AG09319 (cell line): Measurements from ENCODE around the gene CSNK2A2.

Source experiments
- DNase-seq: peaks from one replicate; pipeline ENCODE4 v3.0.0-alpha.2; 2010; ENCODE audit warnings: low read depth; ENCODE audit errors: extremely low read depth
- CTCF ChIP-seq: IDR thresholded peaks from 2 replicates; pipeline ENCODE4 v1.5.1; 2011; ENCODE audit warnings: low read depth, mild to moderate bottlenecking, inconsistent platforms, low read length, moderate library complexity

CSNK2A2 gene

DNA sequence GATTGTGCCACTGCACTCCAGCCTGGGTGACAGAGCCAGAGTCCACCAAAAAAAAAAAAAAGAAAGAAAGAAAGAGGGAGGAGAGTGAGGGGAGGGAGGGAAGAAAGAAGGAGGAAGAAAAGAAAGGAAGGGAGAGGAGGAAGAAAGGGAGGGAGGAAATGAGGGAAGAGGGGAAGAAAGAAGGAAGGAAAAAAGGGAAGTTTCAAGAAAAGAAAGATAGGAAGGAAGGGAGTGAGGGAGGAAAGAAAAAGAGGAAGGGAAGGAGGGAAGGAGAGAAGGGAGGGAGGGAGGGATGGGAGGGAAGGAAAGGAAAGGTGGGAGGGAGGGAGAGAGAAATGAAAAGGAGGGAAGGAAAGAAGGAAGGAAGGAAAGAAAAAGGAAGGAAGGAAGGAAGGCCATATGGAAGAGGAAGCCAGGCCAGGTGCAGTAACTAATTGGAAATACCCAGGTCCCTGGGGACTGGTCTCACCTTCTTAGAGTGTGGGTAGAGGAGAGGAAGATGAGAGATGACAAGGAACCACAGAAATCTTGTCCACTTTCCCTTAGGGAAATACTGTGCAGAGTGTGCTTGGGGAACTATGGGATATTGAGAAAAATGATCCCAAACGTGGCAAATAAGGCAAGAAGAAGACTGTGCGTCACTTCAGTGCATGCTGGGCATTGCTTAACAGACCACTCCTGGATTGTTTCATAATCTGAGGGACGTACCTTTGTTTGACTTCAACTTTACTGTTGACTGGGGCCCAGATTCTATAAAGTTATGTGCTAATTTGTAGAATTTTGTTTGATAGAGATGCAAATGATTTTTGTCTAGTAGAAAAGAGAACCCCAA, 15.1 kb upstream of the CSNK2A2 start:
- no peak for DNase-seq
- no peak for TF ChIP-seq CTCF

DNA sequence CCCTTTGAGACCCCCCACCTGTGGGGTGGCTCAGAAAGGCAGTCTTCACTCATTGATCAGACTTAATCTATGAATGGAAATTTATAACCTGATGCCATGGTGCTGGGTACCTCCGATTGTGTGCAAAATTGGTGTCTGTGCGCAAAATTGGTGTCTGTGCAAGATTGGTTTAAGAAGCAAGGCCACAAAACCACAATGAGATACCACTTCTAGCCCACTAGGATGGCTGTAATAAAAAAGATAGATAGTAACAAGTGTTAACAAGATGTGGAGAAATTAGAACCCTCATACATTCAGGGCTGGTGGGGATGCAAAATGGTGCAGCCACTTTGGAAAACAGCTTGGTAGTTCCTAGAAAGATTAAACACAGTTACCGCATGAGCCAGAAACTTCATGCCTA, 13.9 kb upstream of the CSNK2A2 start:
- TF ChIP-seq CTCF = no peak

DNA sequence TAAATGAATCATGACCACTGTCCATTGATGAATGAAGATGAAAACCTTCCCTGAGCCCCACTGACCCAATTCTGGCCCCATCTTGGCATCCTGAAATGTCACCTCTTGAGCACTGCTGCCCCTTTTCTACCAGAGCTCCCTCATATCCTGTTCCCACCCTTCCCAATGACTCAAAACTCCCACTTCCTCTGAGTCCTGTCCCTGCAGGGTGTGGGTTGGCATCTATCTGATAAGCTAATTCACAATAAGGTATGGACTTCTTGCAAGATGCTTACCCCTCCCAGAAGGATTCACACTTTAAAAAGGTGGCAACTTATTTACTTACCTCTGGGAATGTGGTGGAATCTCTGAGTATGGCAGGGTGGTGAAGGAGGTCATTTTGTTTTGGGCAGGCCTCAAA, 13.3 kb upstream of the CSNK2A2 start:
- DNase-seq = no peak
- TF ChIP-seq CTCF = no peak

More for the DNA sequence above, 13.9 kb upstream of the CSNK2A2 start:
- no peak for DNase-seq

DNA sequence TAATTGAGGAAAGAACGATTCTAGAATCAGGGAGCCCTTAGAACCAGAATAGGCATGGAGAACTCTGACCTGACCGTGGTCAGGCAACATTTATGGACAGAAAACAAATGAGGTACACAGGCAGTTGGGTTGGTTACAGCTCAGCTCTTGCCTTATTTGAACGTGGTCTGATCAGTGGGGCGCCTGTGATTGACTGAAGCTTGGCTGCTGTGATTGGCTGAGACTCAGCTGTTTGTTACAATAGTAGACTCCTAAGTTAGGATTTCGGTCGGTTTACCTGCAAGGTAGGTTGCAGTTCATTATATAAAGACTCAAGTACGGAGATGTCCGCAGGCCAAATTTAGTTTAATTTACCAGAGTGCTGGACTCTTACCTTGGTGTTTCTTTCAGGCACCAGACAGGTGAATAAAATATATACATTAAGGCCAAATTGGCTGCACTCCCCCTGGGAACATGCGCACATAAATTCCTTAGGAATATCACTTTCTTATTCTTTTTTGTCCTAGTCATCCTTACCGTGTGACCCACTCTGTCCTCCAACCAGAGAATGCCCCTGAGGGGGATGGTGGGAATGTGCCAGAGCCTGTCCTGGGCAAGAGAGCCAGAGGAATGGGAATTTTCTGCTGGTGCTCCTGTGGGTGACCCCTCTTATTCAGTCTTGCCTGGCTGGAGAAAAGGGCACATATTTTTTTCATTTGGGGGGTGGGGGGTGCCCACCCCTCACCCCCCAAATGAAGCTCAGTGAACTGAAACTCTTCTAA, 7.5 kb upstream of the CSNK2A2 start:
- DNase-seq = no peak
- no peak for TF ChIP-seq CTCF

GRCh38 chr16:58201163-58201562, 3.3 kb upstream of the CSNK2A2 start:
- no peak for TF ChIP-seq CTCF
- DNase-seq = no peak

GRCh38 chr16:58200004-58200797, 2.3 kb upstream of the CSNK2A2 start:
- DNase-seq = no peak
- TF ChIP-seq CTCF = no peak
